Thyroid gland (tissue), 4 donors: Measurements from ENCODE around the gene DGKD. TPM values are rescaled to one million over a fixed set of nuclear protein-coding genes. Genes with fewer than 3 reads are reported as not detected.

Experiments
- DNase-seq, 2 donors: peaks; one replicate each; pipeline ENCODE4 v3.0.0-alpha.2; 2019
- H3K27ac ChIP-seq, 3 donors: fragments of 200-600 bp; sonication (generic); 1 replicate in 2 of 3; 2 replicates in 1 of 3; pipeline ENCODE4 v1.5.1; 2016 to 2019; ENCODE audit warnings: mild to moderate bottlenecking in 1 of 3, moderate library complexity in 1 of 3
- H3K27me3 ChIP-seq: fragments of 200-600 bp; sonication (generic); one replicate; pipeline ENCODE4 v1.5.1; 2019
- H3K36me3 ChIP-seq, 2 donors: fragments of 200-600 bp; sonication (generic); one replicate each; pipeline ENCODE4 v1.5.1; 2016 to 2019
- H3K4me1 ChIP-seq, 2 donors: fragments of 200-600 bp; sonication (generic); one replicate each; pipeline ENCODE4 v1.5.1; 2017 to 2019
- H3K4me3 ChIP-seq, 3 donors: fragments of 200-600 bp; sonication (generic); replicated peaks in 1 of 3; 1 replicate in 2 of 3; 2 replicates in 1 of 3; pipeline ENCODE4 v1.5.1; 2016; ENCODE audit warnings: mild to moderate bottlenecking in 1 of 3
- H3K9me3 ChIP-seq: fragments of 200-600 bp; sonication (generic); one replicate; pipeline ENCODE4 v1.5.1; 2017
- CTCF ChIP-seq, 6 experiments: fragments of 200-600 bp in 3 of 6; fragments of 450-650 bp in 3 of 6; sonication (generic) in 3 of 6; IDR thresholded peaks; one replicate each; pipeline ENCODE4 v1.5.1; 2016 to 2019; ENCODE audit warnings: antibody characterized with exemption in 6 of 6, mild to moderate bottlenecking in 2 of 6, inconsistent platforms in 1 of 6, moderate library complexity in 1 of 6
- POLR2A ChIP-seq, 2 donors: fragments of 450-650 bp; IDR thresholded peaks; one replicate each; pipeline ENCODE4 v1.6.1; 2017; ENCODE audit warnings: antibody characterized with exemption in 2 of 2, mild to moderate bottlenecking in 2 of 2, moderate library complexity in 1 of 2
- WGBS, 2 donors: methylation state at CpG; one replicate each; pipeline ENCODE4 v1.1.5; 2017; 5-methylcytosine and 5-hydroxymethylcytosine counted together
- intact Hi-C: fragments of 100-400 bp; cut with DNase I; formaldehyde crosslinking; loops from one replicate; pipeline ENCODE4 v1.15.1; 2023
- small RNA-seq: library from RNA; depleted of rRNA; stranded (forward); fragments of <200 nt; gene quantifications from one replicate; pipeline ENCODE3, GENCODE V24; 2016
- total RNA-seq, 4 donors: library from RNA; depleted of rRNA; stranded (reverse); fragments of >200 nt; gene quantifications; one replicate each; pipeline ENCODE4 v1.2.3, GENCODE V29; 2016

DGKD gene
- total RNA-seq, 4 donors from 2014 or later = 22.3 to 71.7 (median 27.3) TPM

- H3K9me3 ChIP-seq = no peaks in the 10 kb centered on the region
- H3K36me3 ChIP-seq = no peaks in the 10 kb centered on the region
- intact Hi-C loops = no loop called here
- H3K27ac ChIP-seq = peak overlapping the region; percentile 24 to 62 (median 47)
- H3K4me1 ChIP-seq = peaks cover 11 to 15% of the 10 kb centered on the region in 2 donors
- no peak for TF ChIP-seq POLR2A (IDR thresholded peaks at IDR 0.05)
- TF ChIP-seq CTCF (IDR thresholded peaks at IDR 0.05) = no peak
- WGBS, 2 donors = 38 to 45% methylated on average over 7 of the region's 7 CpGs
- no peaks in the 10 kb centered on the region for H3K27me3 ChIP-seq
- DNase-seq = peak; percentile 83 to 89
- H3K4me3 ChIP-seq = no peak overlapping the region
These were observed 159.8 kb downstream of the DGKD start for GRCh38 chr2:233513953-233514655.

- H3K36me3 ChIP-seq = peaks cover 6 to 11% of the 10 kb centered on the region in 2 donors
- H3K4me3 ChIP-seq = no peak overlapping the region
- 85% methylated on average over 3 of the region's 3 CpGs for WGBS, 2 donors
- TF ChIP-seq CTCF (IDR thresholded peaks at IDR 0.05) (no peak), POLR2A (IDR thresholded peaks at IDR 0.05) (no peak)
- no peaks in the 10 kb centered on the region for H3K27me3 ChIP-seq
- H3K9me3 ChIP-seq = no peaks in the 10 kb centered on the region
- no peak overlapping the region for H3K27ac ChIP-seq
- DNase-seq = no peak
- H3K4me1 ChIP-seq = no peaks in the 10 kb centered on the region
- intact Hi-C loops = no loop called here
These were observed 165.7 kb downstream of the DGKD start for GRCh38 chr2:233519787-233520611.

Small RNA genes lying within 50 kb of the gene (small RNA-seq; reads per million reads assigned to genes)
- not detected for gene RF00019

Other genes starting within 250 kb of the DGKD start
- 100 to 1,000 TPM in 1 of 4 donors, 10 to 100 TPM in 3; 52.7 to 112 (median 78.9) TPM for gene ATG16L1, start 102.8 kb upstream of the DGKD start, total RNA-seq
- gene SAG, start 46.7 kb upstream of the DGKD start, total RNA-seq = under 1 TPM in 1 of 4 donors, not detected in 3; 0.21 TPM
- 10 to 100 TPM; 70.7 to 99.0 (median 85.7) TPM for gene USP40, start 212.3 kb downstream of the DGKD start, total RNA-seq